Spinal cord (tissue), 10 donors: ENCODE results near the gene C12orf57. TPM values are rescaled to one million over a fixed set of nuclear protein-coding genes. Genes with fewer than 3 reads are reported as not detected.
"Not testable (repeated sequence)": the region's sequence is repeated elsewhere in the genome, so short reads cannot be mapped to it uniquely, and the experiment has no call there.

Source experiments
- DNase-seq, 6 donors: peaks; one replicate each; pipeline versions ENCODE4 v3.0.0 to v3.0.0-alpha.2; 2013 to 2015; ENCODE audit warnings: low spot score in 6 of 6, low read depth in 4 of 6
- H3K27ac ChIP-seq: one replicate; pipeline ENCODE4 v1.5.1; 2013; ENCODE audit warnings: low read depth, low read length, control low read depth
- H3K27me3 ChIP-seq: one replicate; pipeline ENCODE4 v1.6.1; 2013; ENCODE audit warnings: low read length; ENCODE audit not compliant: control insufficient read depth, insufficient read depth
- H3K36me3 ChIP-seq: one replicate; pipeline ENCODE4 v1.6.1; 2013; ENCODE audit warnings: low read length; ENCODE audit not compliant: control insufficient read depth, insufficient read depth
- H3K4me1 ChIP-seq: one replicate; pipeline ENCODE4 v1.6.1; 2013; ENCODE audit warnings: low read length; ENCODE audit not compliant: control insufficient read depth, insufficient read depth
- H3K4me3 ChIP-seq: one replicate; pipeline ENCODE4 v1.5.1; 2013; ENCODE audit warnings: low read depth, low read length, control low read depth
- H3K9me3 ChIP-seq: one replicate; pipeline ENCODE4 v1.6.1; 2013; ENCODE audit warnings: low read length; ENCODE audit not compliant: control insufficient read depth, insufficient read depth
- WGBS: methylation state at CpG from one replicate; pipeline ENCODE4 v1.1.5; 2013; ENCODE audit warnings: missing lambda C conversion rate; ENCODE audit not compliant: insufficient coverage; 5-methylcytosine and 5-hydroxymethylcytosine counted together
- polyA plus RNA-seq, 2 donors: library from polyadenylated mRNA; unstranded; fragments of 120-200 nt; gene quantifications; one replicate each; pipeline ENCODE4 v1.2.1, GENCODE V29; 2013; ENCODE audit not compliant: insufficient read length in 2 of 2
- total RNA-seq, 2 donors: library from RNA; depleted of rRNA in 1 of 2; stranded (reverse); fragments of 120-200 nt in 1 of 2; fragments of >200 nt in 1 of 2; gene quantifications; one replicate each; pipeline versions ENCODE4 v1.2.3 to v1.2.4, GENCODE V29; 2013 to 2014
- donor health status: healthy.

Gene C12orf57
- total and polyA plus RNA-seq, 4 donors, result 108 to 376 (median 231) TPM

GRCh38 chr12:6905414-6906040 lies 38.3 kb upstream of the C12orf57 start:
- Histone ChIP-seq H3K9me3 (no peaks in the 10 kb centered on the region), H3K4me3 (peak overlapping the region; percentile 82), H3K27me3 (no peaks in the 10 kb centered on the region), H3K36me3 (peaks cover 5% of the 10 kb centered on the region), H3K4me1 (peaks cover 10% of the 10 kb centered on the region), H3K27ac (peak overlapping the region; percentile 89)
- DNase-seq, result no peak
- WGBS, result 41% methylated on average over 3 of the region's 5 CpGs

- H3K27me3 ChIP-seq, H3K36me3 ChIP-seq, H3K4me3 ChIP-seq, H3K9me3 ChIP-seq, DNase-seq, H3K27ac ChIP-seq: not testable (repeated sequence)
- WGBS, result 97% methylated on average over 6 of the region's 11 CpGs
- H3K4me1 ChIP-seq, result peaks cover 18% of the 10 kb centered on the region
Observed at GRCh38 chr12:6908141-6908540, 35.7 kb upstream of the C12orf57 start.

GRCh38 chr12:6909421-6910145 lies 34.2 kb upstream of the C12orf57 start:
- no peak overlapping the region for H3K27ac ChIP-seq
- H3K4me1 ChIP-seq, result peaks cover 29% of the 10 kb centered on the region
- no peaks in the 10 kb centered on the region for H3K27me3 ChIP-seq
- peak in 1 of 6 donors; percentile 1 for DNase-seq
- no peak overlapping the region for H3K4me3 ChIP-seq
- WGBS, result 97% methylated on average over 2 of the region's 4 CpGs
- H3K36me3 ChIP-seq, result peaks cover 5% of the 10 kb centered on the region
- no peaks in the 10 kb centered on the region for H3K9me3 ChIP-seq

- peak in 1 of 6 donors; percentile 1 for DNase-seq
- H3K27me3 ChIP-seq, result no peaks in the 10 kb centered on the region
- H3K4me3 ChIP-seq, result no peak overlapping the region
- H3K9me3 ChIP-seq, result no peaks in the 10 kb centered on the region
- peaks cover 20% of the 10 kb centered on the region for H3K36me3 ChIP-seq
- H3K27ac ChIP-seq, result no peak overlapping the region
- WGBS, result 89% methylated on average over 13 of the region's 15 CpGs
- peaks cover 47% of the 10 kb centered on the region for H3K4me1 ChIP-seq
Observed at GRCh38 chr12:6912164-6912935, 31.5 kb upstream of the C12orf57 start.

- Histone ChIP-seq H3K4me3 (peak within 1 kb of the TSS; percentile 51), H3K27me3 (no peaks in the 10 kb centered on the region), H3K9me3 (no peaks in the 10 kb centered on the region), H3K36me3 (peaks cover 35% of the 10 kb centered on the region), H3K4me1 (peaks cover 48% of the 10 kb centered on the region), H3K27ac (peak within 1 kb of the TSS; percentile 82)
- DNase-seq, result peak in 3 of 6 donors; percentile 70 to 96 (median 93)
- WGBS, result under 1% methylated on average over 63 of the region's 68 CpGs
Observed at GRCh38 chr12:6914246-6914946, 29.4 kb upstream of the C12orf57 start, which contains the start of gene ENO2. Gene ENO2, plus strand, starts transcription at chr12:6914580. Its CDS starts 1,253 bp downstream, at chr12:6915833.

- peak in 2 of 6 donors; percentile 65 to 76 for DNase-seq
- H3K4me3 ChIP-seq, result peak overlapping the region; percentile 51
- 8% methylated on average over 10 of the region's 29 CpGs for WGBS
- peaks cover 48% of the 10 kb centered on the region for H3K4me1 ChIP-seq
- no peaks in the 10 kb centered on the region for H3K27me3 ChIP-seq
- H3K27ac ChIP-seq, result peak overlapping the region; percentile 26
- no peaks in the 10 kb centered on the region for H3K9me3 ChIP-seq
- peaks cover 43% of the 10 kb centered on the region for H3K36me3 ChIP-seq
Observed at GRCh38 chr12:6914947-6915788, 28.7 kb upstream of the C12orf57 start.

- peaks cover 48% of the 10 kb centered on the region for H3K4me1 ChIP-seq
- H3K27me3 ChIP-seq, result no peaks in the 10 kb centered on the region
- H3K9me3 ChIP-seq, result no peaks in the 10 kb centered on the region
- DNase-seq, result no peak
- H3K36me3 ChIP-seq, result peaks cover 44% of the 10 kb centered on the region
- 83% methylated on average over 10 of the region's 14 CpGs for WGBS
- H3K27ac ChIP-seq, result no peak overlapping the region
- H3K4me3 ChIP-seq, result peak overlapping the region; percentile 51
Observed at GRCh38 chr12:6915789-6916285, 28.0 kb upstream of the C12orf57 start.

- 88% methylated on average over 9 of the region's 11 CpGs for WGBS
- Histone ChIP-seq H3K27ac (no peak overlapping the region), H3K36me3 (peaks cover 51% of the 10 kb centered on the region), H3K27me3 (no peaks in the 10 kb centered on the region), H3K4me1 (peaks cover 48% of the 10 kb centered on the region), H3K4me3 (no peak overlapping the region), H3K9me3 (no peaks in the 10 kb centered on the region)
- no peak for DNase-seq
Observed at GRCh38 chr12:6916426-6917200, 27.2 kb upstream of the C12orf57 start.
